WTC11 (cell line): ENCODE data around the gene MAB21L4.

ENCODE experiments used
- CBFB ChIP-seq: sonication (generic); formaldehyde crosslinking; IDR thresholded peaks from 2 replicates; pipeline ENCODE4 v1.8.1; 2022; ENCODE audit warnings: mild to moderate bottlenecking, low read depth, missing genetic modification reagents
- NFYB ChIP-seq: sonication (generic); formaldehyde crosslinking; conservative IDR thresholded peaks from 2 replicates; pipeline ENCODE4 v1.8.0; 2022; ENCODE audit warnings: low read depth, missing genetic modification reagents
- SMAD3 ChIP-seq: sonication (generic); formaldehyde crosslinking; IDR thresholded peaks from 2 replicates; pipeline ENCODE4 v1.8.0; 2022; ENCODE audit warnings: missing genetic modification reagents, mild to moderate bottlenecking, borderline replicate concordance
- TEAD4 ChIP-seq: sonication (generic); formaldehyde crosslinking; IDR thresholded peaks from 2 replicates; pipeline ENCODE4 v1.8.0; 2022; ENCODE audit warnings: mild to moderate bottlenecking, missing genetic modification reagents
- ZNF232 ChIP-seq: sonication (generic); formaldehyde crosslinking; IDR thresholded peaks from 2 replicates; pipeline ENCODE4 v1.8.0; 2022; ENCODE audit warnings: mild to moderate bottlenecking, missing genetic modification reagents
- ZNF263 ChIP-seq: sonication (generic); formaldehyde crosslinking; IDR thresholded peaks from 2 replicates; pipeline ENCODE4 v1.8.1; 2022; ENCODE audit warnings: low read depth, mild to moderate bottlenecking, moderate library complexity, missing genetic modification reagents
- TF ChIP-seq, protein P1 (sequence below): fragments of 200-600 bp; IDR thresholded peaks from 2 replicates; pipeline ENCODE4 v1.8.0; 2022; ENCODE audit warnings: antibody characterized with exemption
- TF ChIP-seq, protein P2 (sequence below): sonication (generic); formaldehyde crosslinking; IDR thresholded peaks from 2 replicates; pipeline ENCODE4 v1.8.1; 2023; ENCODE audit warnings: mild to moderate bottlenecking, missing genetic modification reagents, borderline replicate concordance
- TF ChIP-seq, protein P3 (sequence below): sonication (generic); formaldehyde crosslinking; IDR thresholded peaks from 2 replicates; pipeline ENCODE4 v1.8.0; 2022; ENCODE audit warnings: mild to moderate bottlenecking, missing genetic modification reagents
- TF ChIP-seq, protein P4 (sequence below): sonication (generic); formaldehyde crosslinking; IDR thresholded peaks from 2 replicates; pipeline ENCODE4 v1.8.1; 2022; ENCODE audit warnings: low read depth, mild to moderate bottlenecking, moderate library complexity, missing genetic modification reagents, borderline replicate concordance
- TF ChIP-seq, protein P5 (sequence below): sonication (generic); formaldehyde crosslinking; IDR thresholded peaks from 2 replicates; pipeline ENCODE4 v1.8.1; 2022; ENCODE audit warnings: low read depth, missing genetic modification reagents, borderline replicate concordance
- TF ChIP-seq, protein P6 (sequence below): sonication (generic); formaldehyde crosslinking; IDR thresholded peaks from 2 replicates; pipeline ENCODE4 v1.8.1; 2022; ENCODE audit warnings: mild to moderate bottlenecking, moderate library complexity, missing genetic modification reagents
- TF ChIP-seq, protein P7 (sequence below): sonication (generic); formaldehyde crosslinking; IDR thresholded peaks from 2 replicates; pipeline ENCODE4 v1.8.0; 2022; ENCODE audit warnings: mild to moderate bottlenecking, missing genetic modification reagents
- TF ChIP-seq, protein P8 (sequence below): sonication (generic); formaldehyde crosslinking; IDR thresholded peaks from 2 replicates; pipeline ENCODE4 v1.8.0; 2022; ENCODE audit warnings: mild to moderate bottlenecking, missing genetic modification reagents

DNA sequence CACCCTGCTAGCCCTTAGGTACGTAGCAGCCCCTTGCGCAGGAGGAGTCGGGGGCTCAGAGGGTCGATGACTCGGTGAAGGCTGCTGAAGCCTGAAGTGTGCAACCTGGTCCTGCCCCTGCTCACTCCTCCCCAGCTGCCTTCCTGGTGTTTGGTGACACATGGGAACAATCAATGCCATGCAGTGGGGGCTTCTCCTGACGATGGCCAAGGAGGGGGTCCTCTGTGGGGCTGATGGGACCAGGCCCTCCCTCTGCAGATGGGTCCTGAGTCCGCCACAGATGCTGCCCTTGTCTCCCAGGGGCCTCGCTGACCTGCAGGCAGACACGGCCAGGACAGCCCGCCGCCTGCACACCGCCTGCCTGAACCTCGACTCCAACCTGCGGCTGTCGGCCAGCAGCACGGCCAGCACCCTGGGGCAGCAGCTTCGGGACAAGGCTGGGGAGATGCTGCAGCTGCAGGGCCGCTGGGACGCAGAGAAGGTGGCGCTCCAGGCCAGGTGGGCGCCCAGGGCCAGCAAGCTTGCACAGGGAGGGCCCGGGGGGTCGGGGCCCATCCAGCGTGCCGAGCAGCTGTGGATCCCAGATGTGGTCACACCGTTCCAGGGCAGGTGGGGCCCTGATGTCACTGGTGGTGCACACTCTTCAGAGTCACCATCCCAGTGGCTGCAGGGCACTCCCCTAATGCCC lies 34.8 kb upstream of the MAB21L4 start:
- TF ChIP-seq, protein P1, sequence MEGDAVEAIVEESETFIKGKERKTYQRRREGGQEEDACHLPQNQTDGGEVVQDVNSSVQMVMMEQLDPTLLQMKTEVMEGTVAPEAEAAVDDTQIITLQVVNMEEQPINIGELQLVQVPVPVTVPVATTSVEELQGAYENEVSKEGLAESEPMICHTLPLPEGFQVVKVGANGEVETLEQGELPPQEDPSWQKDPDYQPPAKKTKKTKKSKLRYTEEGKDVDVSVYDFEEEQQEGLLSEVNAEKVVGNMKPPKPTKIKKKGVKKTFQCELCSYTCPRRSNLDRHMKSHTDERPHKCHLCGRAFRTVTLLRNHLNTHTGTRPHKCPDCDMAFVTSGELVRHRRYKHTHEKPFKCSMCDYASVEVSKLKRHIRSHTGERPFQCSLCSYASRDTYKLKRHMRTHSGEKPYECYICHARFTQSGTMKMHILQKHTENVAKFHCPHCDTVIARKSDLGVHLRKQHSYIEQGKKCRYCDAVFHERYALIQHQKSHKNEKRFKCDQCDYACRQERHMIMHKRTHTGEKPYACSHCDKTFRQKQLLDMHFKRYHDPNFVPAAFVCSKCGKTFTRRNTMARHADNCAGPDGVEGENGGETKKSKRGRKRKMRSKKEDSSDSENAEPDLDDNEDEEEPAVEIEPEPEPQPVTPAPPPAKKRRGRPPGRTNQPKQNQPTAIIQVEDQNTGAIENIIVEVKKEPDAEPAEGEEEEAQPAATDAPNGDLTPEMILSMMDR: no peak
- TF ChIP-seq, protein P2, sequence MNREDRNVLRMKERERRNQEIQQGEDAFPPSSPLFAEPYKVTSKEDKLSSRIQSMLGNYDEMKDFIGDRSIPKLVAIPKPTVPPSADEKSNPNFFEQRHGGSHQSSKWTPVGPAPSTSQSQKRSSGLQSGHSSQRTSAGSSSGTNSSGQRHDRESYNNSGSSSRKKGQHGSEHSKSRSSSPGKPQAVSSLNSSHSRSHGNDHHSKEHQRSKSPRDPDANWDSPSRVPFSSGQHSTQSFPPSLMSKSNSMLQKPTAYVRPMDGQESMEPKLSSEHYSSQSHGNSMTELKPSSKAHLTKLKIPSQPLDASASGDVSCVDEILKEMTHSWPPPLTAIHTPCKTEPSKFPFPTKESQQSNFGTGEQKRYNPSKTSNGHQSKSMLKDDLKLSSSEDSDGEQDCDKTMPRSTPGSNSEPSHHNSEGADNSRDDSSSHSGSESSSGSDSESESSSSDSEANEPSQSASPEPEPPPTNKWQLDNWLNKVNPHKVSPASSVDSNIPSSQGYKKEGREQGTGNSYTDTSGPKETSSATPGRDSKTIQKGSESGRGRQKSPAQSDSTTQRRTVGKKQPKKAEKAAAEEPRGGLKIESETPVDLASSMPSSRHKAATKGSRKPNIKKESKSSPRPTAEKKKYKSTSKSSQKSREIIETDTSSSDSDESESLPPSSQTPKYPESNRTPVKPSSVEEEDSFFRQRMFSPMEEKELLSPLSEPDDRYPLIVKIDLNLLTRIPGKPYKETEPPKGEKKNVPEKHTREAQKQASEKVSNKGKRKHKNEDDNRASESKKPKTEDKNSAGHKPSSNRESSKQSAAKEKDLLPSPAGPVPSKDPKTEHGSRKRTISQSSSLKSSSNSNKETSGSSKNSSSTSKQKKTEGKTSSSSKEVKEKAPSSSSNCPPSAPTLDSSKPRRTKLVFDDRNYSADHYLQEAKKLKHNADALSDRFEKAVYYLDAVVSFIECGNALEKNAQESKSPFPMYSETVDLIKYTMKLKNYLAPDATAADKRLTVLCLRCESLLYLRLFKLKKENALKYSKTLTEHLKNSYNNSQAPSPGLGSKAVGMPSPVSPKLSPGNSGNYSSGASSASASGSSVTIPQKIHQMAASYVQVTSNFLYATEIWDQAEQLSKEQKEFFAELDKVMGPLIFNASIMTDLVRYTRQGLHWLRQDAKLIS (CRISPR knock-in tag): no peak
- TF ChIP-seq, protein P3, sequence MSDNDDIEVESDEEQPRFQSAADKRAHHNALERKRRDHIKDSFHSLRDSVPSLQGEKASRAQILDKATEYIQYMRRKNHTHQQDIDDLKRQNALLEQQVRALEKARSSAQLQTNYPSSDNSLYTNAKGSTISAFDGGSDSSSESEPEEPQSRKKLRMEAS (CRISPR knock-in tag): no peak
- TF ChIP-seq ZNF232 (CRISPR knock-in tag) (no peak), TEAD4 (CRISPR knock-in tag) (no peak), SMAD3 (CRISPR knock-in tag) (no peak), NFYB (CRISPR knock-in tag) (no peak), CBFB (CRISPR knock-in tag) (no peak), ZNF263 (CRISPR knock-in tag) (no peak)
- TF ChIP-seq, protein P4, sequence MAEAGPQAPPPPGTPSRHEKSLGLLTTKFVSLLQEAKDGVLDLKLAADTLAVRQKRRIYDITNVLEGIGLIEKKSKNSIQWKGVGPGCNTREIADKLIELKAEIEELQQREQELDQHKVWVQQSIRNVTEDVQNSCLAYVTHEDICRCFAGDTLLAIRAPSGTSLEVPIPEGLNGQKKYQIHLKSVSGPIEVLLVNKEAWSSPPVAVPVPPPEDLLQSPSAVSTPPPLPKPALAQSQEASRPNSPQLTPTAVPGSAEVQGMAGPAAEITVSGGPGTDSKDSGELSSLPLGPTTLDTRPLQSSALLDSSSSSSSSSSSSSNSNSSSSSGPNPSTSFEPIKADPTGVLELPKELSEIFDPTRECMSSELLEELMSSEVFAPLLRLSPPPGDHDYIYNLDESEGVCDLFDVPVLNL: no peak
- TF ChIP-seq, protein P5, sequence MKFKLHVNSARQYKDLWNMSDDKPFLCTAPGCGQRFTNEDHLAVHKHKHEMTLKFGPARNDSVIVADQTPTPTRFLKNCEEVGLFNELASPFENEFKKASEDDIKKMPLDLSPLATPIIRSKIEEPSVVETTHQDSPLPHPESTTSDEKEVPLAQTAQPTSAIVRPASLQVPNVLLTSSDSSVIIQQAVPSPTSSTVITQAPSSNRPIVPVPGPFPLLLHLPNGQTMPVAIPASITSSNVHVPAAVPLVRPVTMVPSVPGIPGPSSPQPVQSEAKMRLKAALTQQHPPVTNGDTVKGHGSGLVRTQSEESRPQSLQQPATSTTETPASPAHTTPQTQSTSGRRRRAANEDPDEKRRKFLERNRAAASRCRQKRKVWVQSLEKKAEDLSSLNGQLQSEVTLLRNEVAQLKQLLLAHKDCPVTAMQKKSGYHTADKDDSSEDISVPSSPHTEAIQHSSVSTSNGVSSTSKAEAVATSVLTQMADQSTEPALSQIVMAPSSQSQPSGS (CRISPR knock-in tag): no peak
- TF ChIP-seq, protein P6, sequence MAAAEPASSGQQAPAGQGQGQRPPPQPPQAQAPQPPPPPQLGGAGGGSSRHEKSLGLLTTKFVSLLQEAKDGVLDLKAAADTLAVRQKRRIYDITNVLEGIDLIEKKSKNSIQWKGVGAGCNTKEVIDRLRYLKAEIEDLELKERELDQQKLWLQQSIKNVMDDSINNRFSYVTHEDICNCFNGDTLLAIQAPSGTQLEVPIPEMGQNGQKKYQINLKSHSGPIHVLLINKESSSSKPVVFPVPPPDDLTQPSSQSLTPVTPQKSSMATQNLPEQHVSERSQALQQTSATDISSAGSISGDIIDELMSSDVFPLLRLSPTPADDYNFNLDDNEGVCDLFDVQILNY (CRISPR knock-in tag): no peak
- TF ChIP-seq, protein P7, sequence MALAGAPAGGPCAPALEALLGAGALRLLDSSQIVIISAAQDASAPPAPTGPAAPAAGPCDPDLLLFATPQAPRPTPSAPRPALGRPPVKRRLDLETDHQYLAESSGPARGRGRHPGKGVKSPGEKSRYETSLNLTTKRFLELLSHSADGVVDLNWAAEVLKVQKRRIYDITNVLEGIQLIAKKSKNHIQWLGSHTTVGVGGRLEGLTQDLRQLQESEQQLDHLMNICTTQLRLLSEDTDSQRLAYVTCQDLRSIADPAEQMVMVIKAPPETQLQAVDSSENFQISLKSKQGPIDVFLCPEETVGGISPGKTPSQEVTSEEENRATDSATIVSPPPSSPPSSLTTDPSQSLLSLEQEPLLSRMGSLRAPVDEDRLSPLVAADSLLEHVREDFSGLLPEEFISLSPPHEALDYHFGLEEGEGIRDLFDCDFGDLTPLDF (CRISPR knock-in tag): no peak
- TF ChIP-seq, protein P8, sequence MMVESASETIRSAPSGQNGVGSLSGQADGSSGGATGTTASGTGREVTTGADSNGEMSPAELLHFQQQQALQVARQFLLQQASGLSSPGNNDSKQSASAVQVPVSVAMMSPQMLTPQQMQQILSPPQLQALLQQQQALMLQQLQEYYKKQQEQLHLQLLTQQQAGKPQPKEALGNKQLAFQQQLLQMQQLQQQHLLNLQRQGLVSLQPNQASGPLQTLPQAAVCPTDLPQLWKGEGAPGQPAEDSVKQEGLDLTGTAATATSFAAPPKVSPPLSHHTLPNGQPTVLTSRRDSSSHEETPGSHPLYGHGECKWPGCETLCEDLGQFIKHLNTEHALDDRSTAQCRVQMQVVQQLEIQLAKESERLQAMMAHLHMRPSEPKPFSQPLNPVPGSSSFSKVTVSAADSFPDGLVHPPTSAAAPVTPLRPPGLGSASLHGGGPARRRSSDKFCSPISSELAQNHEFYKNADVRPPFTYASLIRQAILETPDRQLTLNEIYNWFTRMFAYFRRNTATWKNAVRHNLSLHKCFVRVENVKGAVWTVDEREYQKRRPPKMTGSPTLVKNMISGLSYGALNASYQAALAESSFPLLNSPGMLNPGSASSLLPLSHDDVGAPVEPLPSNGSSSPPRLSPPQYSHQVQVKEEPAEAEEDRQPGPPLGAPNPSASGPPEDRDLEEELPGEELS (CRISPR knock-in tag): no peak
